IPS-20b (cell line): Measurements from ENCODE around the gene MYL11.

ENCODE experiments used
- H3K27ac ChIP-seq: one replicate; pipeline ENCODE4 v1.5.1; 2013; ENCODE audit warnings: low read length
- H3K27me3 ChIP-seq: 2 replicates; pipeline ENCODE4 v1.6.1; 2013; ENCODE audit warnings: mild to moderate bottlenecking, low read length, inconsistent platforms; ENCODE audit not compliant: insufficient read depth
- H3K36me3 ChIP-seq: 2 replicates; pipeline ENCODE4 v1.6.1; 2013; ENCODE audit warnings: low read depth, mild to moderate bottlenecking, inconsistent platforms, low read length, moderate library complexity; ENCODE audit not compliant: insufficient read depth
- H3K4me1 ChIP-seq: 2 replicates; pipeline ENCODE4 v1.6.1; 2013; ENCODE audit warnings: mild to moderate bottlenecking, control low read depth, inconsistent platforms, low read length, moderate library complexity; ENCODE audit not compliant: insufficient read depth
- H3K4me3 ChIP-seq: 2 replicates; pipeline ENCODE4 v1.5.1; 2013; ENCODE audit warnings: mild to moderate bottlenecking, low read length, inconsistent platforms
- H3K9ac ChIP-seq: 2 replicates; pipeline ENCODE4 v1.6.1; 2013; ENCODE audit warnings: low read depth, mild to moderate bottlenecking, inconsistent platforms, low read length, moderate library complexity
- H3K9me3 ChIP-seq: 2 replicates; pipeline ENCODE4 v1.6.1; 2013; ENCODE audit warnings: mild to moderate bottlenecking, low read depth, low read length, inconsistent platforms; ENCODE audit not compliant: insufficient read depth

Gene MYL11

DNA sequence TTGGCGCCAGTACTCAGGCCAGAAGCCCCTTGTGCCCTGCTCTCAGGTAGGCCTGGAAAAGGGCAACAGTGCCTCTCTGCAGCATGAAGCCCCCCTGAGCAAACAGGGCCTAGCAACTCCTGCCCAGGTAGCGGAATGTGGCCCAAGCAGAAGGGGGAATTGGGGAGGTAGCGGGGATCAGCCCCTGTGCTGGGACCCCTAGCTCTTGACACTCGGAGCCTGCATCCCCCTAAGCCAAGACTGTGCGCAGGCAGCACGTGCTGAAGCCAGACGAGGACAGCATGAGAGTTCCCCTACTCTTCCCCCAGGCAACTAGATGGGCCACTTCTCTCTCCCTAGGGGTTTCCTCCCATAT lies 18.7 kb upstream of the MYL11 start:
- H3K36me3 ChIP-seq = peaks cover 40% of the 10 kb centered on the region
- H3K9ac ChIP-seq = peak overlapping the region; percentile 97
- H3K27ac ChIP-seq = peak overlapping the region; percentile 73
- H3K4me1 ChIP-seq = peaks cover 10% of the 10 kb centered on the region; the same call in 1 of the 2 replicates
- H3K9me3 ChIP-seq = no peaks in the 10 kb centered on the region
- peak overlapping the region; percentile 100 for H3K4me3 ChIP-seq
- H3K27me3 ChIP-seq = no peaks in the 10 kb centered on the region

DNA sequence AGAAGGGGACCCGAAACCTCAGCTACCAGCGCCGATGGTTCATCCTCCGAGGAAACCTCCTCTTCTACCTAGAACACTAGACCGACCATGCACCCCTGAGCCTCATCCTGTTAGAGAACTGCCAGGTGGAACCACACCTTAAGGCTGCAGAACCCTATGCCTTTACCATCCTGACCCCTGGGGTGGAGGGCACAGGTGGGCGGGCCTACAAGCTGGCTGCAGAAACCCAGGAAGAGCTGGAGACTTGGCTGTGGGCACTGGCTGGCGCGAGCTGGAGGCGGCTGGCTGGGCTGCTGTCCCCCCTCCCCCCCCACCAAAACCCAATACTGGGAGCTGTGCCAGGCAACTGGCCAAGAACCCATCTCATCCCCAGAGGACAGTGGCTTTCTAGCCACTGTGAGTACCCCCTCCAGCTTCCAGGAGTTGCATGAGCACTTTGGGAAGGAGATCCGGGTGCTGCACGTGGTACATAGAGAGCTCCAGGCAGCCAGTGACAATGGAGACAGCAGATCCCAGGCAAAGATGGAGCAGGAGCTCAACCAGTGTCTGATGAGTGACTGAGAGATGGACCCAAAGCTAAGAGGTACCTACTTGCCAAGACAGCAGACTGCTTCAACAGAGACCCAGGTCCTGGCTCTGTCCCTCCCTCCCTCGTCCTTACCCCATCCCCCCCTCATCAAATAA lies 18.1 kb upstream of the MYL11 start:
- Histone ChIP-seq H3K4me1 (peaks cover 10% of the 10 kb centered on the region; the same call in 1 of the 2 replicates), H3K27me3 (no peaks in the 10 kb centered on the region), H3K36me3 (peaks cover 34% of the 10 kb centered on the region), H3K9me3 (no peaks in the 10 kb centered on the region), H3K4me3 (peak overlapping the region; percentile 100), H3K27ac (peak overlapping the region; percentile 73), H3K9ac (peak overlapping the region; percentile 97; the same call in 1 of the 2 replicates)

DNA sequence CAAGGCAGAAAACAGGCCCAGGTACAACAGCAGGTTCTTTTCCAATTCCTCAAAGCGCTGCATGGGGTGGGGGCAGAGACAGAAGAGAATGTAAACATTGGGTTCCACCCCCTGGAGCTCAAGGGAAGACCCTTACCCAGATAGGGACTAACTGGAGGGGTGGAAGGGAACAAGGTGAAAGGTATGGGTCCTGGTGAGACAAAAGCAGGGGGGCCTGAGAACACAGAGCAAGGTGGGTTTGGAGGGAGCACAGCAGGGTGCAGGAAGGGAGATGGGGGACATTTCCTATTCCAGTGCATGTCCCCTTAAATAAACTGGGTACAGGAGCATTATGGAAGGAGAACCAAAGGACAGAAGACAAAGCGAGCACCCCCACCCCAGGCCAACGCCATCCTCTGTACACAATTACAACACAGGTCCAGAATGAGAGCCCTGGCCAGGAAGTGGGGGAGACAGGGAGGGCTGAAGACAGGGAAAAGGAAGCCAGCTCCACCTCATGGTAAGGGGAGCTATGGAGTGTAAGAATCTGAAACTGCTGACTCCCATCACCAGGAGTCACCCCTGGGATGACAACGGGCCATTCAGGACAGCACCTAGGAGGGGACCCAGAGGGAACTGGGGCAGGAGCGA lies 17.4 kb upstream of the MYL11 start:
- H3K9ac ChIP-seq = no peak overlapping the region
- H3K9me3 ChIP-seq = no peaks in the 10 kb centered on the region
- H3K4me3 ChIP-seq = no peak overlapping the region
- H3K4me1 ChIP-seq = peaks cover 10% of the 10 kb centered on the region; the same call in 1 of the 2 replicates
- peaks cover 27% of the 10 kb centered on the region for H3K36me3 ChIP-seq
- H3K27me3 ChIP-seq = no peaks in the 10 kb centered on the region
- no peak overlapping the region for H3K27ac ChIP-seq

DNA sequence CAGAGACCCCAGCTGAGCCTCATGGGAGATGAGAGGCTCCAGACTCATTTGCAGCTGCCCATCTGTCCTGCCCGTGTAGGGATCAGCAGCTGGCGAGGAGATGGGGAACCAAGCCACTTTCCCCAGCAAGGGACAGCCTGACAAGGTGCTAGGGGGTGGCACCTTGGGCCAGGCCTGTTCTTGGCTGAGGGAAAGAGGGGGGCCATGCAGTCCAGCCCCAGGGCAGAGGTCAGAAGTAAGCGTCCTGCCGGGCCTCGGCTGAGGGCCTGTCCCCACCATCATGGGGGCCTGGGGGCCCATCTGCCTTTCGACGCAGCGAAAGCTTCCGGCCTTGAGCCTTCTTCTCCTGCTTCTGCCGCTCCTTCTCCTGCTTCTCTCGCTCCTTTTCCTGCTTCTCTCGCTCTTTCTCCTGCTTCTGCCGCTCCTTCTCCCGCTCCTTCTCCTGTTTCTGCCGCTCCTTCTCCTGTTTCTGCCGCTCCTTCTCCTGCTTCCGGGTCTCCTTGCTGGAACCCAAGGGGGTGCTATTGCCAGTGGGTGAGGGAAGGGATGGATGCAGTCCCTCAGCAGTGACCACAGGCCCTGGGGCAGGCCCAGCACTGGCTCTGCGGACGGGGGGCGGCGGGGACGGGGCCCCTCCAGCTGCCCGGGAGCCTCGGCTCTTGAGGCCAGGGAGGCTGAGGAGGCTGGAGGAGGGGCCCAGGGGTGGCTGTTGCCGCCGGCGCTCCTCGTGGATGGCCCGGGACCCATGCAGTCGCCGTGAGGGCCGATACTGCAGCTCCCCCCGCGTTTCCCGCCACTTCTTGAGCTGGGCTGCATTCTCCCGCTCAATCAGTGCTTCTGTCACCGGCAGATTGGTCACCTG lies 16.7 kb upstream of the MYL11 start:
- Histone ChIP-seq H3K27me3 (no peaks in the 10 kb centered on the region), H3K9me3 (no peaks in the 10 kb centered on the region), H3K4me3 (no peak overlapping the region), H3K27ac (no peak overlapping the region), H3K9ac (no peak overlapping the region), H3K36me3 (peaks cover 20% of the 10 kb centered on the region), H3K4me1 (peaks cover 10% of the 10 kb centered on the region; the same call in 1 of the 2 replicates)

DNA sequence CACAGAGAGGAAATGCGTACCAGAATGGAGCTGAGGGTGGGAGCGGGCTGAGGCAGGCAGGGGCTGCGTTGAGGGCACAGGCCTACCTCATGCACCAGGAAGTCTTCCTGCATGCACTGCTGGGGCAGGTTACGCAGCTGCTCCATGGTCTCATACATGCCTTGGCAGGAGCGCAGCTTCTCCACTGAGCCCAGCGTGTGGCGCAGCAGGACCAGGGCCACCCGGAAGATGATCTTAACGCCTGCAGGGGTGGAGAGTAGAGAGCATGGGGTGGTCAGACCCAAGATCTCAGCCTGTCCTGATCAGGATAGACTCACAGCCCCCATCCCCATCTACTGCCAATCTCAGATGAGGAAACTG lies 16.0 kb upstream of the MYL11 start:
- H3K27ac ChIP-seq = no peak overlapping the region
- no peak overlapping the region for H3K9ac ChIP-seq
- H3K4me1 ChIP-seq = peaks cover 10% of the 10 kb centered on the region; the same call in 1 of the 2 replicates
- H3K27me3 ChIP-seq = no peaks in the 10 kb centered on the region
- H3K9me3 ChIP-seq = no peaks in the 10 kb centered on the region
- H3K36me3 ChIP-seq = peaks cover 14% of the 10 kb centered on the region
- H3K4me3 ChIP-seq = no peak overlapping the region

DNA sequence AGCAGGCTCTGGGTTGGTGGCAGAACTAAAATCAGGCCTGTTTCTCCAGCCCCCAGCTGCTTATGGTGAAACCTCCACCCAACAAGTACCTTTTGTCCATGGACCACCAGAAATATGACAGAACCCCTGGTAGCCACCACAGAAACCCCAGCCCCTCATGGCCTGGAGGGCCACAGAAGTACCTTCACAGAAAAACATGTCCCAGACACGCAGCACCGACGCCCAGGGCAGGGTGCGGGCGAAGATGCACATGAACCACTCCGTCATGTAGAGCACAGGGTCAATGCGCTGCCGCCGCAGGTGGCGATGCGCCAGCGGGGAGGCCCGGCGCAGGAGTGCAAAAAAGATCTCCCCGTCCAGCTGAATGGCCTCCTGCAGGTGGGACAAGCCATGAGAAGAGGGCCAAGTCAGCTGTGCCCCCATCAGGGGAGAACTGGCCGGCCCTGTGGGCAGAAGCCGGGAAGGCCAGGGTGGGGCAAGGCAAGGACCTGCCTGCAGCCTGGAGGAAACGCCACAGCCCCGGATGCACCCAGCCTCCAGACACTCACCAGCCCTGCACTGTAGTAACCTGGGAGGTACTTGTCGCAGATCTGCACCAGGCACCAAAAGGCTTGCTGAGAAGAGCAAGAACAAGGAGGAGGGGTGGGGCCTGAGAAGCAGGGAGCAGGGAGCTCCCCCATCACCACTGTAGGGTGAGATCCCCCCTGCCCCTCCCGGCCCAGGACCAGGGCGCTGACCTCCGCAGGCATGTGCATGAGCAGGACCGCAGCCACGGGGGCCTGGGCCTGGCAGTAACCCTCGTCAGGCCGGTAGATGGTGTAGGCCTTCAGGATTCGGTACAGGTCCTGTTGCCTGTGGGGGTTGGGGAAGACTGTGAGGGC lies 15.4 kb upstream of the MYL11 start:
- Histone ChIP-seq H3K9ac (no peak overlapping the region), H3K36me3 (peaks cover 10% of the 10 kb centered on the region; the same call in 1 of the 2 replicates), H3K4me3 (no peak overlapping the region), H3K9me3 (no peaks in the 10 kb centered on the region), H3K4me1 (peaks cover 5% of the 10 kb centered on the region; the same call in 1 of the 2 replicates), H3K27me3 (no peaks in the 10 kb centered on the region), H3K27ac (no peak overlapping the region)

DNA sequence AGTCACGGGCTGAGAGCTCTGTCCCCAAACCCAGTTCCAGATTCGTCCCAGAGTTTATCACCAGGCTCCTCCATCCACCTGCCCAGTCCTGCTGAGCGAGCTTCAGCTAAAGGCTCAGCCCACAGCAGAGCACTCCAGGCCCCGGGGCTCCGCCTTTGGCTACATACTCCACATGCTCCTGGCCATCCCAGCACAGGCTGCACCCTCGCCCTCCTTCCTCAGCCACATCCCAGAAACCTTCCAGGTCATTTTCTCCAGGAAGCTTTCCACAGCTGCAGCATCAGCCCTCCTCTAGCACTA lies 14.8 kb upstream of the MYL11 start:
- Histone ChIP-seq H3K9me3 (no peaks in the 10 kb centered on the region), H3K4me1 (peaks cover 5% of the 10 kb centered on the region; the same call in 1 of the 2 replicates), H3K4me3 (no peak overlapping the region), H3K9ac (no peak overlapping the region), H3K27me3 (no peaks in the 10 kb centered on the region), H3K27ac (no peak overlapping the region), H3K36me3 (peaks cover 14% of the 10 kb centered on the region)

DNA sequence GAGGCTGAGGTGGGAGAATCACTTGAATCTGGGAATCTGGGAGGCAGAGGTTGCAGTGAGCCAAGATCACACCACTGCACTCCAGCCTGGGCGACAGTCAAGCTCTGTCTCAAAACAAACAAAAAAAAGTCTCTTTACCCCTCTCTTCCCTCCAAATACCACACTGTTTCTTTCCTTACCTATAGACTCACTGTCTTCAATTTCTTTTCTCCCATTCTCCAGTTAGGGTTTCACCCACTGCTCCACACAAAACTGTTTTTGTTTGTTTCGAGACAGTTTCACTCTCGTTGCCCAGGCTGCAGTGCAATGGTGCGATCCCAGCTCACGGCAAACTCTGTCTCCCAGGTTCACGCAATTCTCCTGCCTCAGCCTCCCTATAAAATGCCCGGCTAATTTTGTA lies 13.4 kb upstream of the MYL11 start:
- no peaks in the 10 kb centered on the region for H3K27me3 ChIP-seq
- peaks cover 18% of the 10 kb centered on the region for H3K36me3 ChIP-seq
- H3K4me1 ChIP-seq = peaks cover 2% of the 10 kb centered on the region; the same call in 1 of the 2 replicates
- no peaks in the 10 kb centered on the region for H3K9me3 ChIP-seq
- no peak overlapping the region for H3K9ac ChIP-seq
- no peak overlapping the region for H3K27ac ChIP-seq
- no peak overlapping the region for H3K4me3 ChIP-seq

DNA sequence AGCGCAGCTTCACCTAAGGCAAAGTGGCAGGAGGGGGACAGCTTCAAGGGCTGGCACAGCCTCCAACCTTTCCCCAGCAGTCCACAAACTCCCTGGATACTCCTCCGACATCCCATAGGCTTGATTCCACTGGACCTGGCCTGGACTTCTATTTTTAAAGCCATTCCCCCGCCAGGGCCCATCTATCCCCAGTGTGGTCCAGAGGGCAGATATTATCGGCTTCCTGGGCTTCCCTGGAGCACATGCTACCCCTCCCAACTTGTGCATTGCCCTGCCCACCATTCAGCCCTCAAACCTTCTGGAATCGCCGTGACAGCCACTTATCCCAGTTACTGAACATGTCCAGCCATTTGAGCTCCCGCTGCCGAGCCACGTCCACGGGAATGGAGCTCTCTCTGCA lies 9.4 kb upstream of the MYL11 start:
- Histone ChIP-seq H3K9ac (no peak overlapping the region; the same call in 1 of the 2 replicates), H3K4me3 (no peak overlapping the region), H3K27ac (no peak overlapping the region), H3K27me3 (no peaks in the 10 kb centered on the region), H3K4me1 (peaks cover 15% of the 10 kb centered on the region; the same call in 1 of the 2 replicates), H3K36me3 (peaks cover 8% of the 10 kb centered on the region; the same call in 1 of the 2 replicates), H3K9me3 (no peaks in the 10 kb centered on the region)

DNA sequence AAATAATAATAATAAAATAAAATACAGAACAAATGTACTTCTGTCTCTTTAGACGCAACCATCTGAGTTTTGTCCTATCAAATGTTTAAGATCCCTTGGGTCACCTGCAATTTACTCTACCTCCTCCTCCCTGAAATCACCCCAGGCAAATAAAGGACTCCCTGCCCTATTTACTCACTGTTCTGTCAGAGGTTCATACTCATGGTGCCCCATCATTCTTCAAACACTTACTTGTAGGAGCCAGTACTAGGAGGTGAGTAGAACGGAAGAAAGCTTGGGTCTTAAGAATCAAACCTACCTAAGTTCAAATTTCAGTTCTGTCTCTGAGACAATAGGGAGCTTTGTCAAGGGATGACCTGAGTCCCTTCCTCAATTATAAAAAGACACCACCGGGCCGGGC lies 8.1 kb upstream of the MYL11 start:
- H3K36me3 ChIP-seq = peaks cover 8% of the 10 kb centered on the region; the same call in 1 of the 2 replicates
- no peak overlapping the region for H3K27ac ChIP-seq
- H3K4me3 ChIP-seq = no peak overlapping the region
- peaks cover 15% of the 10 kb centered on the region; the same call in 1 of the 2 replicates for H3K4me1 ChIP-seq
- no peaks in the 10 kb centered on the region for H3K27me3 ChIP-seq
- no peaks in the 10 kb centered on the region for H3K9me3 ChIP-seq
- H3K9ac ChIP-seq = no peak overlapping the region
